Measurements from ENCODE around the gene PRB2.
"Not testable (repeated sequence)": the region's sequence is repeated elsewhere in the genome, so short reads cannot be mapped to it uniquely, and the experiment has no call there.

The PRB2 gene

DNA sequence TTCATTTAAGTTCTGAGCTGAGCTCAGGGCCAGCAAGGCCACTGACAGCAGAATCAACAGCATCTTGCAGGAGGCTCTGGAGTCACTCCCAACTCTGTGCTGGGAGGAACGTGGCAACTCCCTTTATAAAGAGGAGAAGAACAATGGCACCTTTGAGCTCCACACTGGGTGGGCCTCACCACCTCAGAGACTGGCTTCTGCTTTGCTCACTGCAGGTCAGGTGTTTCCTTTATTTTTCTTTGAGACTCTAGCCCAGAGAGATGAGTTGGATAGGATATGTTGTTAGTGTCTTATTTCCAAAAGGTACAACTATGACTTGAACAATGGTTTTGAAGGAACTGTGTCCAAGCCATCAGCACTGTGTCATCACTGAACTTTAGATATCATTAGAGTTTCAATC is at the start of gene PRB2:
Gene PRB2 (minus strand): TSS at position 101 of the 400 bp plus-strand sequence. CDS start 38 bp downstream, at position 63.
- not testable (repeated sequence) for DNase-seq (ENCODE audit: low read depth in 4 of 4, low spot score in 1 of 4)

DNA sequence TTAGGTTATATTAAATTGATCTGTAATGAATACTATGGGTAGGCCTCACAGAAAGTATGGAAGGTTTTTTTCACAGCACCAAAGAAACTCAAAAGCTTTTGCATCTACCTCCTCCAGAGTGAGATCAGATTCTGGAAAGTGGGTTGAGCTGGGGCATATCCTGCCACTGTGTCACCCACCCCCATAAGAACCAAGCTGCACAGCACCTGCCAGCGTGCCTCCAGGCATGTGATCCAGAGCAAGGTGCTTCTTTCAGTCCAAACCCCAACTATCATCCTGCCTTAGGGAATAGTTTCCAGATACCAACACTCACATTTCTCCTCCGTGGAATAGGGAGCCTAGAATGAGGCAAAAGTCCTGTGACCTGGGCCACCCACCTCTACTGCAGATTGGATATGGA is 42.6 kb upstream of the PRB2 start:
- no peak for DNase-seq (ENCODE audit: low read depth in 4 of 4, low spot score in 1 of 4)

DNA sequence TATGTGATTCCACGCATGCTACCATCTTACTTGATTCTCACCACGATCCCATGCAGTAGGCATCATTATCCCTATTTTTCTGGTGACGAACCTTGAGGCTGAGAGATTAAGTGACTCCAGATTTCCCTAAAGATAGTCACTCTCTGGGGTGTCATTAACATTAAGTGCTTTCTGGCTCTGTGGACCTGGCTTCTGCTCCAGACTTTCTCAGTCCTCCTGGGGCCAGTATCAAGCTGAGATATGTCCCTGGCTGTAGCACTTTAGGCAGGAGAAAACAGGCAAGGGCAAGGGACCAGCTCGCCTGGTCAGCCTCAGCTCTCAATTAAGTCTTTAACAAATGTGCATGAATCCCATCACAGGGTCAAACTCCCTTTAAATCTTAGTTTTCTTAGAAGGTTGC is 38.3 kb upstream of the PRB2 start:
- DNase-seq (ENCODE audit: low read depth in 4 of 4, low spot score in 1 of 4) = no peak

DNA sequence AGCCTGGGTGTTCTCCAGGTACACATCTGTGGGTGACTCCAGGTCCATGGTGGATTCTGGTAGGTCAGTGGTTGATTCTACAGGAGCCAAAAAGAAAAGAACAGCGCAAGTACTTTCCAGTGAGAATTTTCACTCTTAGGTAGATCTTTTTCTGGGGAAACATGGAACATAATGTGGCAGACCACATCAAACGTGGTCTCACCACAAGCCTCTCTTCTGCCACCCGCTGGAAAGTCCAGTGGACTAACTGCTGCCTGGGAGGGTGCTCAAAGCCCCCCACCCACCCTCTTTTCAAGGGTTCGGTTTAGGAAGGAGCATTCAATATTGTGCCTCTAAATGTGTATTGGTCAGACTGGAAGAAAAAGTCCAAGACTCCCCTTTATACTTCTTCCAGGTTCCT is 36.1 kb upstream of the PRB2 start:
- no peak for DNase-seq (ENCODE audit: low read depth in 4 of 4, low spot score in 1 of 4)

DNA sequence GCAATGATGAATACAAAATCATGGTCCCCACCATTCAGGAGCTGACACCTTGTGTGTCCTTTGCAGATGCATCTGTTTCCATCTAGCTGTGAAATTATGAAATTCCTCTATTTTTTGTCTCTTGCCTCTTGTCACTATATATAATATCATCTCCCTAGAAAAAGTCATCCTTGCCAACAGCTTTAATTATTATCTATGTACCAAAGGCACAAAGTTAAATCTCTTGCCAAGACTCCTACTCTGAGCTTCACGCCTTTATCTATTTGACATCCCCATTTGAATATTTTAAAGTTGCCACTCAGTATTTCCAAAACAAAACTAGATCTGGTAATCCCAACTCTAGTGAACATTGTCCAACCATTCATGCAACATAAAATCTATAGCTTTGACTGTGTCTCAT is 32.0 kb upstream of the PRB2 start:
- DNase-seq (ENCODE audit: low read depth in 4 of 4, low spot score in 1 of 4) = no peak

DNA sequence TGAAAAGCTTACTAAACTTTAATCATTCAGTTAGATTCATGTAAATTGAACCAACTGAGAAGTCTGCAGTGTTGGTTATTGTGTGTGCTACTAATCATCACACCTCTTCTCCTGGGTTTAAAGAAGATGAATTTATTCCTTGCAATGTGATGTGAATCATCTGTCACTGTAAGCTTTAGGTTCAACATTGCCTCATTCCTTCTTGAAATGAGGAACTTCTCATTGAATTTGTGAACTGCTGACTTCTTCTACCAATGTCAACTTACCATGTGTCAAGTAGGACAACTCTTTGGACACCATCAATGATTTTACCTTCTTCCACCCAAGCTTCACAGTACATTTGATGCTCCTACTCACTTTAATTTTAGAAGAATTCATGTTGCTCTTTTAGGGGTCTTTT is 17.4 kb upstream of the PRB2 start:
- no peak for DNase-seq (ENCODE audit: low read depth in 4 of 4, low spot score in 1 of 4)

DNA sequence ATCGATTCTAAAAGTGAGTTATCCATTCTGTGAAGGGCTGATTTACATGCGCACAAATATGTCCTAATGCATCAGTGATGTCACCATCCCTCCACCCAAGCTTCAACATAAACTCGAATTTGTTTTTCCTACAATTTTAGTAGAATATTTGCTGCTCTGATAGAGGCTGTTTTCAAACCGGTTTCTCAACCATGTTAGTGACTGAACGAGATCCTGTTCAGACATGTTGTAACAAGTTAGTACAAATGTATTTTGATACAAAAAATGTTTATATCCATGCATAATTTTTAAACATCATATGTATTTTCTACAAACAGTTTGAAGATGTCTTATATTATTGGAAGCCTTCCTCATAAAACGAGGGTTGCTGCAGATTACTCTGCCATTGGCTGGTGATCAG is 12.7 kb upstream of the PRB2 start:
- no peak for DNase-seq (ENCODE audit: low read depth in 4 of 4, low spot score in 1 of 4)

DNA sequence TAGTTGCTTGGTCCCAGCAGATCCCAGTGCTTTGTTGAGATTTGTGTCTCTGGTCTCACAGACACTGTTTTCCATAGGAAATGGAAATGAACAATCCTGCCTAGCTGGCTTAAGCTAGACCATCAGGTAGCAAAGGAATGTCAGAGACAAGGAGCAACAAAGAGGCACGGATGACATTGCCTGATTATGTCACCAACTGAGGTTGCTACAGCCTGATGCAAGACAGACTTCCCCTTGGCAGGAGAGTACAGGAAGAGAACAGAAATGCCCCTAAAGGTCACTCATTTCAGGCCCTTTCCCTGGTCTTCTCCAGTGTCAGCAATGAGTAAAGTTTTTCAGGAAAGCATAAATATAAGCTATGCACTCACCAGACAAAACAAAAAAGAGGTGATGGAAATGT is 2.0 kb upstream of the PRB2 start:
- DNase-seq (ENCODE audit: low read depth in 4 of 4, low spot score in 1 of 4) = no peak

DNA sequence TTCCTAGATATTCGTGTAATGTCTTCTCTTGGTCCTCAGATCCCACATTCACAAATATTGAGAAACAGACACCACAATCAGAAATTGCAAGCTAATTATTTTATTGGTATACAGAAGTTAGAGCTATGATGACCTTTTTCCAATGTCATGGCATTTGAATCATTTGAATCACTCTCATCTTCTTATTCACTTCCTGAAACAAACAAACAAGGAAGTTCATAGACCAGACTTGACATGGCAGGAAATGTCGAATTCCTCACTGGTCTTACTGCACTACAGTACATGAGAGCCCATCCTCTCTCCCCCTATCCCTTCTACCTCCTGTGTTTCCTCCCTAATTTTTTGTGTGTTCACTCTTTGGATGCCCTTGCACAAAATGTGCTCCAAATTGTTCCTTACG is 3.9 kb downstream of the PRB2 start:
- not testable (repeated sequence) for DNase-seq (ENCODE audit: low read depth in 4 of 4, low spot score in 1 of 4)

DNA sequence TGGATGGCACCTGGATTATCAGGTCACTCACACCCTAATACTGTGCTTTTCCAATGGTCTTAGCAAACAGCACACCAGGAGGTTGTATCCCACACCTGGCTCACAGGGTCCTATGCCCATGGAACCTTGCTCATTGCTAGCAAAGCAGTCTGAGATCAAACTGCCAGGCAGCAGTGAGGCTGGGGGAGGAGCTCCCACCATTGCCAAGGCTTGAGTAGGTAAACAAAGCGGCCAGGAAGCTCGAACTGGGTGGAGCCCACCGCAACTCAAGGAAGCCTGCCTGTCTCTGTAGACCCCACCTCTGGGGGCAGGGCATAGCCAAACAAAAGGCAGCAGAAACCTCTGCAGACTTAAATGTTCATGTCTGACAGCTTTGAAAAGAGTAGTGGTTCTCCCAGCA is 17.9 kb downstream of the PRB2 start:
- not testable (repeated sequence) for DNase-seq (ENCODE audit: low read depth in 4 of 4, low spot score in 1 of 4)

DNA sequence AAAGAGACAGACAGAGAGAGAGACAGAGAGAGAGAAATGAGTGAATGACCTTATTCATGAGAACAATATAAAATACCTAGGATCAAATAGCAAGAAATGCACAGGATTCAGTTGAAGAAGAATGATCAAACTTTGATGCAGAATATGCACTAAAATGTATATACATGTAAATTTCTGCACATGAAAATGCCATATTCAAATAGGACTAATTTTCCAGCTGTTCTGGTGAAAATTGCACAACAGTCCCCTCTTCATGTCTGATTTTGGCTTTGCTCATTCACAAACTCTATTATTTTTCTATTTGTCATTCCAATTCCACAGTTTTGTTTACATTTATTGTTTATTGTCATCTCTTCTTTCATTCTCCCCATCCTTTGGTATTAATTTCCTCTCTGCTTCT is 34.2 kb downstream of the PRB2 start:
- DNase-seq (ENCODE audit: low read depth in 4 of 4, low spot score in 1 of 4) = no peak

DNA sequence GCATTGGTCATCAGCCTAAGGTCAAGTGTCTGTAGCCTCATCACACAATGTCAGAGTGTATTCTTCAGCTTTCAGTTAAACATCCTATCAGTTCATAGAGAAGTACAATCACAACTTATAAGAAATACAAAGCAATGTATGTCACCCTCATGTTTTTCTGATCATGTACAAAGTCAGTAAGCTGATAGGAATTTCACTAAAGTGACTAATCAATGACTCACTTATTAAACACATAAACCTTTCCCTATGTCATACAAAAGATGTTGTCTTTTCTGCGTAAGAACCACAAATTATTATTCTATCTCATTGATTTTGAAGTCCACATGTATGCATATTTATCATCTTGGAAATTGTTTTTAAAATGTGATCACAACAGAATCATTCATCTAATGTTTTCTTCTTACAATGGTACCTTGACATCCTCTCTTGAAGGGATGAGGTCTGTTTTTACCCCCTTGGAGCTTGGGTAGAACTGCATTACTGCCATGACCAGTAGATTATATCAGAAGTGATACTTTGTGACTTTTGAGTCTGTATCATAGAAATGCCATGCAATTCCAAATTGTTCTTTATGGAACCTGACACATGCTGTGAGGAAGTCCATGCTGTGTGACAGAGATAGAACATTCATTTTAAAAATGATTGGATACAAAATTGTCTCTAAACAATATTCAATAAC is 35.0 kb downstream of the PRB2 start:
- not testable (repeated sequence) for DNase-seq (ENCODE audit: low read depth in 4 of 4, low spot score in 1 of 4)

DNA sequence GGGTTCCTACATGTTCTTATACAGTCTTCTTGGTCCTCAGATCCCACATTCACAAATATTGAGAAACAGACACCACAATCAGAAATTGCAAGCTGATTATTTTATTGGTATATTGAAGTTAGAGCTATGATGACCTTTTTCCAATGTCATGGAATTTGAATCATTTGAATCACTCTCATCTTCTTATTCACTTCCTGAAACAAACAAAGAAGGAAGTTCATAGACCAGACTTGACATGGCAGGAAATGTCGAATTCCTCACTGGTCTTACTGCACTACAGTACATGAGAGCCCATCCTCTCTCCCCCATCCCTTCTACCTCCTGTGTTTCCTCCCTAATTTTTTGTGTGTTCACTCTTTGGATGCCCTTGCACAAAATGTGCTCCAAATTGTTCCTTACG is 43.6 kb downstream of the PRB2 start:
- not testable (repeated sequence) for DNase-seq (ENCODE audit: low read depth in 4 of 4, low spot score in 1 of 4)

DNA sequence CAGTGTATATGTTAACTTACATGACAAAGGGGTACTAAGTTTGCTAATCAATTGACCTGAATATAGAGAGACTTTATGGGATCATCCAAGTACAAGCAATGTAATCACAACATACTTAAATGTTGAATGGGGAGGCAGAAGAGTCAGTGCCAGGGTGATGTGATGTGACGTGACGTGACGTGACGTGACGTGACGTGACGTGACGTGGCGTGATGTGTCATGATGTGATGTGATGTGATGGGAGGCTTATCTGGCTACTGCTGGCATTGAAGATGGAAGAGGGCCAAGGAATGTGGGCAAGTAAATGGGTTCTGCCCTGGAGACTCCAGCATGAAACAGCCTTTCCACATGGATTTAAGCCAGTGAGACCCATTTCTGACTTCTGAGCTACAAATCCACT is 46.9 kb downstream of the PRB2 start:
- no peak for DNase-seq (ENCODE audit: low read depth in 4 of 4, low spot score in 1 of 4)

DNA sequence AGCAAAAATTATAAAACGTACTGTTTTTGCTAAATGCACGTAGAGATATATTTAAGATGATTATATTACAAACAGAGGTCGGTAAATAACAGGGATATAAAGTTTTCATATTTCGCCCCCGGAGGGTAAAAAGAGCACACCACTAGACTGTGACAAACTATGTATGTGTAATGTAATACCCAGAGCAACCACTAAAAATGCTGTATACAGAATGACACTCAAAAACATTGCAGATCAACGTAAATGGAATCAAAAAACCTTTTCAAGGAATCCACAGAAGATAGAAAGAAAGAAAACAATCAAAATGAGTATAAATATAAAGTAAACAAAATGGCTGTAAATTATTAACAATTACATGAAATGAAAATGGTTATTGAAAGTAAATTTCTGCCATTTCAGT is 47.6 kb downstream of the PRB2 start:
- DNase-seq (ENCODE audit: low read depth in 4 of 4, low spot score in 1 of 4) = no peak

DNA sequence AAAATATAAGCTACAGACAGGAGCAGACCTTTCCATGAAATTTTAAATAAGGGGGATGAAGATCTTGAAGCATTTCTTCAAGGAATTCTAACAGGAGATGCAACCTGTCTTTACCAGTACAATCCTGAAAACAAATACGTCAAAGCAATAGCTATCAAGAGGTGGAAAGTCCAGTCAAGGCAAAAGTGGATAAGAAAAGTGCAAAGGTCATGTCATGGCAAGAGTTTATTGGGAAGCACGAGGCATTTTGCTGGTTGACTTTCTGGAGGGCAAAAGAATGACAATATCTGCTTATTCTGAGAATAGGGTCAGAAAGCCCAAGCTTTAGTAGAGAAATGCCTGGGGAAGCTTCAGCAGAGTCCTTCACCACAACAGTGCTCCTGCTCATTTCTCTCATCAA is 50.9 kb downstream of the PRB2 start:
- no peak for DNase-seq (ENCODE audit: low read depth in 4 of 4, low spot score in 1 of 4)
